ENCODE results near the gene LAMA3. TPM values are rescaled to one million over a fixed set of nuclear protein-coding genes. Genes with fewer than 3 reads are reported as not detected.
"Not testable (repeated sequence)": the region's sequence is repeated elsewhere in the genome, so short reads cannot be mapped to it uniquely, and the experiment has no call there.

The LAMA3 gene
- total RNA-seq, 1 experiment from 2014 or later = 5.6 TPM

DNA sequence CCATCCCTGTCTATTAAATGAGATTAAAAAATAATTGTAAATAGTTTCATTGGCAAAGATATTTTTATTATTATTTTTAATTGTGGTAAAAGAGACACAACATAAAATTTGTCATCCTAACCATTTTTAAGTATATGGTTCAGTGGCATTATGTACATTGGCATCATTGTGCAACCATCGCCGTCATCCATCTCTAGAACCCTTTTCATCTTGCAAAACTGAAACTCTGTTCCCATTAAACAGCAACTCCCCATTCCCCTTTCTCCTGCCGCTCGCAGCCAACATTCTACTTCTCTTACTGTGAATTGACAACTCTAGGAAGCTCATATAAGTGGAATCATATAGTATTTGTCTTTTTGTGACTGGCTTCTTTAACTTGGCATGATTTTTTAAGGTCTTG lies 25.3 kb downstream of the LAMA3 start:
- Histone ChIP-seq H3K27me3 (ENCODE audit: insufficient read depth, low read length) (no peaks in the 10 kb centered on the region), H3K27ac (ENCODE audit: low read depth, low read length) (no peak overlapping the region), H3K9ac (ENCODE audit: low read length) (no peak overlapping the region), H3K4me3 (replicated peaks in 1 of 2; ENCODE audit: low read depth in 1 of 2, low read length in 2 of 2) (no peak overlapping the region), H3K79me2 (ENCODE audit: insufficient read depth, low read length) (no peaks in the 10 kb centered on the region), H3K4me2 (ENCODE audit: low read length) (no peak overlapping the region), H2AFZ (ENCODE audit: low read depth, low read length, poor library complexity, severe bottlenecking) (no peak overlapping the region), H4K20me1 (ENCODE audit: insufficient read depth) (no peaks in the 10 kb centered on the region), H3K9me2 (ENCODE audit: insufficient read depth) (no peaks in the 10 kb centered on the region), H3K36me3 (ENCODE audit: control insufficient read depth in 1 of 2, insufficient read depth in 2 of 2, low read length in 2 of 2) (no peaks in the 10 kb centered on the region), H3K9me3 (ENCODE audit: control insufficient read depth in 1 of 2, insufficient read depth in 1 of 2, low read depth in 1 of 2, low read length in 2 of 2) (no peaks in the 10 kb centered on the region), H3K4me1 (ENCODE audit: control insufficient read depth in 1 of 2, insufficient read depth in 2 of 2, low read length in 2 of 2) (peaks cover 19 to 49% of the 10 kb centered on the region in 2 experiments)
- intact Hi-C loops (cut with micrococcal nuclease) = no loop called here
- TF ChIP-seq YY1 (IDR thresholded peaks at IDR 0.05; ENCODE audit: extremely low read depth, insufficient replicate concordance, low read depth, low read length) (no peak), TCF7L2 (IDR thresholded peaks at IDR 0.05; ENCODE audit: borderline replicate concordance, extremely low read depth, insufficient read depth, insufficient read length) (no peak), POLR2A (IDR thresholded peaks at IDR 0.05; ENCODE audit: borderline replicate concordance, extremely low read depth, insufficient read depth, insufficient read length) (no peak), FOSL1 (IDR thresholded peaks at IDR 0.05; ENCODE audit: low read depth) (no peak), CEBPB (IDR thresholded peaks at IDR 0.05; ENCODE audit: low read depth) (no peak), ZFX (IDR thresholded peaks at IDR 0.05) (no peak)
- TF ChIP-seq, protein P1, sequence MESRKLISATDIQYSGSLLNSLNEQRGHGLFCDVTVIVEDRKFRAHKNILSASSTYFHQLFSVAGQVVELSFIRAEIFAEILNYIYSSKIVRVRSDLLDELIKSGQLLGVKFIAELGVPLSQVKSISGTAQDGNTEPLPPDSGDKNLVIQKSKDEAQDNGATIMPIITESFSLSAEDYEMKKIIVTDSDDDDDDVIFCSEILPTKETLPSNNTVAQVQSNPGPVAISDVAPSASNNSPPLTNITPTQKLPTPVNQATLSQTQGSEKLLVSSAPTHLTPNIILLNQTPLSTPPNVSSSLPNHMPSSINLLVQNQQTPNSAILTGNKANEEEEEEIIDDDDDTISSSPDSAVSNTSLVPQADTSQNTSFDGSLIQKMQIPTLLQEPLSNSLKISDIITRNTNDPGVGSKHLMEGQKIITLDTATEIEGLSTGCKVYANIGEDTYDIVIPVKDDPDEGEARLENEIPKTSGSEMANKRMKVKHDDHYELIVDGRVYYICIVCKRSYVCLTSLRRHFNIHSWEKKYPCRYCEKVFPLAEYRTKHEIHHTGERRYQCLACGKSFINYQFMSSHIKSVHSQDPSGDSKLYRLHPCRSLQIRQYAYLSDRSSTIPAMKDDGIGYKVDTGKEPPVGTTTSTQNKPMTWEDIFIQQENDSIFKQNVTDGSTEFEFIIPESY (IDR thresholded peaks at IDR 0.05; ENCODE audit: extremely low read depth, insufficient replicate concordance, low read length) = no peak
- TF ChIP-seq, protein P2, sequence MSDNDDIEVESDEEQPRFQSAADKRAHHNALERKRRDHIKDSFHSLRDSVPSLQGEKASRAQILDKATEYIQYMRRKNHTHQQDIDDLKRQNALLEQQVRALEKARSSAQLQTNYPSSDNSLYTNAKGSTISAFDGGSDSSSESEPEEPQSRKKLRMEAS (IDR thresholded peaks at IDR 0.05) = no peak
- CTCF ChIA-PET = interaction anchor here (2.6 kb wide), 1 partner anchor 12 kb away, joined by 7 read pairs; no protein-coding TSS in a partner anchor
- ATAC-seq = no peak
- RAD21 ChIA-PET (ENCODE audit: low non-redundant PET in 1 of 2, low total read pairs in 2 of 2, uncharacterized antibody in 2 of 2, unreplicated experiment in 2 of 2) = no interaction called here
- POLR2A ChIA-PET = no interaction called here
- DNase-seq (ENCODE audit: low read depth, low spot score) = no peak
- no TSS peak for BruUV-seq (replicated peaks)

DNA sequence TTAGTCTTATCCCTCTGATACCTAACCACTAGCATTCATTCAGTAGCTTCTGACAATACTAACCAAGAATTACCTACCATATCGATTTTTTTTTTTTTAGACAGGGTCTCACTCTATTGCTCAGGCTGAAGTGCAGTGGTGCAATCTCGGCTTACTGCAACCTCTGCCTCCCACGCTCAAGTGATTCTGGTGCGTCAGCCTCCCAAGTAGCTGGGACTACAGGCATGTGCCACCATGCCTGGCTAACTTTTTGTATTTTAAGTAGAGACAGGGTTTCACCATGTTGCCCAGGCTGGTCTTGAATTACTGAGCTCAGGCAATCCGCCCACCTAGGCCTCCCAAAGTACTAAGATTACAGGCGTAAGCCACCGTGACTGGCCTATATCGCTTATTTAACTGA lies 26.8 kb downstream of the LAMA3 start:
- ATAC-seq; H3K4me3 ChIP-seq (replicated peaks in 1 of 2; ENCODE audit: low read depth in 1 of 2, low read length in 2 of 2); intact Hi-C loops (cut with micrococcal nuclease); H3K9me3 ChIP-seq (ENCODE audit: control insufficient read depth in 1 of 2, insufficient read depth in 1 of 2, low read depth in 1 of 2, low read length in 2 of 2); POLR2A ChIA-PET; H3K9me2 ChIP-seq (ENCODE audit: insufficient read depth); H4K20me1 ChIP-seq (ENCODE audit: insufficient read depth); H3K27me3 ChIP-seq (ENCODE audit: insufficient read depth, low read length); H3K9ac ChIP-seq (ENCODE audit: low read length); CTCF ChIA-PET; DNase-seq (ENCODE audit: low read depth, low spot score); H3K36me3 ChIP-seq (ENCODE audit: control insufficient read depth in 1 of 2, insufficient read depth in 2 of 2, low read length in 2 of 2); H3K79me2 ChIP-seq (ENCODE audit: insufficient read depth, low read length); RAD21 ChIA-PET (ENCODE audit: low non-redundant PET in 1 of 2, low total read pairs in 2 of 2, uncharacterized antibody in 2 of 2, unreplicated experiment in 2 of 2); BruUV-seq (replicated peaks); H3K4me2 ChIP-seq (ENCODE audit: low read length); H3K27ac ChIP-seq (ENCODE audit: low read depth, low read length): not testable (repeated sequence)
- peaks cover 22 to 47% of the 10 kb centered on the region in 2 experiments for H3K4me1 ChIP-seq (ENCODE audit: control insufficient read depth in 1 of 2, insufficient read depth in 2 of 2, low read length in 2 of 2)
- H2AFZ ChIP-seq (ENCODE audit: low read depth, low read length, poor library complexity, severe bottlenecking) = peak overlapping the region; percentile 63

Data from HCT116 (cell line).